Measurements from ENCODE around the gene SCYGR8.
A peak's percentile ranks its signal among the peaks of the same experiment; 100 is the strongest.
"Not testable (repeated sequence)": the region's sequence is repeated elsewhere in the genome, so short reads cannot be mapped to it uniquely, and the experiment has no call there.

SCYGR8 gene, protein sequence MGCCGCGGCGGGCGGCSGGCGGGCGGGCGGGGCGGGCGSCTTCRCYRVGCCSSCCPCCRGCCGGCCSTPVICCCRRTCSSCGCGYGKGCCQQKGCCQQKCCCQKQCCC

DNA sequence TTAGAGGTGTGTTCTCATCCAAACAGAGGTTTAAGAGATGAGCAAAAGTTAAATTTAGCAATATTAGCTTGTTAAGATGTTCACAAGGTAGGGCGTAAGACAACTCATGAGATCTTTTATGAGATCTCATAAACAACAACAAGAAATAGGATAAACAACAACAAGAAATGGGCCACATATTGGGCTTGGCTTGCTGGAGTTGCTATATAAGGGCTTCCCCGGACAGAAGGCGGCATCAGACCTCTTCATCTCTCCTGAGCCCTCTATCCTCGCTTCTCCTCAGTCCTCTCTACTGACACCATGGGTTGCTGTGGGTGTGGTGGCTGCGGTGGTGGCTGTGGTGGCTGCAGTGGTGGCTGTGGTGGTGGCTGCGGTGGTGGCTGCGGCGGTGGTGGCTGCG, at the start of gene SCYGR8:
Gene SCYGR8, plus strand, starts transcription at position 301 of the 400 bp plus-strand sequence. Its CDS starts 0 bp downstream, at position 301.
- DNase-seq = no peak

DNA sequence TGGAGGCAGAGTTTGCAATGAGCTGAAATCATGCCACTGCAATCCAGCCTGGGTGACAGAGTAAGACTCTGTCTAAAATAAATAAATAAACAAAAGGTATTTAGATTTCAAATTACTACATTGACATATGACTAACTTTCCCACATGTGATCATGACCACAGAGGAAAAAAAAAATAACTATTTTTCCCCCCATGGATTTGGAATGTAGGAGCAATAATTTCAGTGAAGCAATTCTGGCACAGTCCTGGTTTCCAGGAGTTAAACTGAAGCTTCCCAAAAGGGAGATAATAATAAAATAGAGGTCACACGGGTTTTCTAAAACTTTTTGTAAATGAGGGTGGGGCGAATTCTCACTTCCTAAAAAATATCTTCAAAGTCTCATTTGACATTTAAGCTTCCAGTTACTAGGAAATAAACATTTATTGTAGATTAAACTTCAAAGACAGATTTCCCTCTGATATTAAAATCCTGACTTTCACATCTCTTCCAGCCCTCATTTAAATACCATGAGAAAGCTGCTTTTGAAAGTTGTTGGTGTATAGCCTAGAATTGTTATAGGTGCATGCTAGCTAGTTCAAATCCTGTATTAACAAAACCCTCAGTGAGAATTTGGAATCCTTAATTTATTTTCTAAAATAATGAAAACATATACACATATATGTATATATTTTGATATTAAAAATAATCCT, 48.6 kb upstream of the SCYGR8 start:
- DNase-seq = no peak

- no peak for DNase-seq
Measured at GRCh38 chr2:227701556-227701955, 44.1 kb upstream of the SCYGR8 start.

DNA sequence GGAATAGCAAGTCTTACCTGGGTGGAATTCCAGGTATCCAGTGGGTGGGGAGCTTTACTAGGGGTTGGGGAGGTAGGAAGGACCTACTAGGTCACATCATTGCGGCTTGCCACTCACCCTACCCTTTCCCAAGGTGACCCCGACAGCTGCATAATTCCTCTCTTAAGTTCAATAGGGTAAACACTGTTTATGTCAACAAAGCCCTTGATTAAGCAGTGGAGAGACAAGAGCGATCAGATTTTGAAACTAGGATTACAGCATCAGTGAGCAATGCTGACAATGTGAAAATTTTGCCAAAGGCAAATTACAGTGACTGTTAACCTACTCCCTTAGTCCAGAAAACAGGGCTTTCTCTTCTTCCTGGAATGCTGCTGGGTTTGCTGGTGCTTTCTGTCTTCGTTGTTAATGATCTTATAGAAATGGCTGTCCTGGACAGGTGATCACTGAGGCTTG, 42.4 kb upstream of the SCYGR8 start:
- no peak for DNase-seq

- no peak for DNase-seq
Measured at GRCh38 chr2:227703961-227704360, 41.7 kb upstream of the SCYGR8 start.

DNA sequence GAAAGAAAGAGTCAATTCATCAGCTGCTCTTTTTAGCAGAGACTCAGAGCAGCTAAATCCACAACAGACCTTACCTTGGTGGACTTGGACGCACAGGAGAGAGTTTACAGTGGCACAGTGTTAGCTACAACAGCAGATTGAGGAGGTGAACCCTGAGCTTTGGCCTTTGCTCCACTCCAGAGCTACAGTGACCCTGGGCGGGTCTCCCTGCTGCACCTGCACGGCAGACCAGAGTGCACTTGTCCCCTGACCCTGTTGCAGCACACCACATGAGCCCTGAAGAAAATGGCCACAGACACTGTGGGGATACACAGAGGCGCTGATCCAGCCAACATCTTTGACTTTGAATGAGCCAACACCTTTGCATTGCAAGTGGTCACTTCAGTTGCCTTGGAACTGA, 38.8 kb upstream of the SCYGR8 start:
- DNase-seq = no peak

- no peak for DNase-seq
Measured at GRCh38 chr2:227707390-227707789, 38.3 kb upstream of the SCYGR8 start.

DNA sequence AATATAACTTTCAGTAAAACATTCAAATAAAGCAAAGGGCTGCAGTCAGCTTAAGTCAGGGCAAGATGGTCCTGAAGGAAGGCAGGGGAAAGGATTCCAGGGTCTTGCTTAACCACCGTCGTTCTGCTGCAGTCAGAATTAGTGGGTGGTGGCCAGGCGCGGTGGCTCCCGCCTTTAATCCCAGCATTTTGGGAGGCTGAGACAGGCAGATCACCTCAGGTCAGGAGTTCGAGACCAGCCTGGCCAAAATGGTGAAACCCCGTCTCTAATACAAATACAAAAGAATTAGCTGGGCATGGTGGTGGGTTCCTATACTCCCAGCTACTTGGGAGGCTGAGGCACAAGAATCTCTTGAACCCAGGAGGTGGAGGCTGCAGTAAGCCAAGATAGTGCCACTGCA, 34.7 kb upstream of the SCYGR8 start:
- DNase-seq = no peak

GRCh38 chr2:227713291-227713690, 32.4 kb upstream of the SCYGR8 start:
- no peak for DNase-seq

- DNase-seq = no peak
Measured at GRCh38 chr2:227716501-227716900, 29.2 kb upstream of the SCYGR8 start.

DNA sequence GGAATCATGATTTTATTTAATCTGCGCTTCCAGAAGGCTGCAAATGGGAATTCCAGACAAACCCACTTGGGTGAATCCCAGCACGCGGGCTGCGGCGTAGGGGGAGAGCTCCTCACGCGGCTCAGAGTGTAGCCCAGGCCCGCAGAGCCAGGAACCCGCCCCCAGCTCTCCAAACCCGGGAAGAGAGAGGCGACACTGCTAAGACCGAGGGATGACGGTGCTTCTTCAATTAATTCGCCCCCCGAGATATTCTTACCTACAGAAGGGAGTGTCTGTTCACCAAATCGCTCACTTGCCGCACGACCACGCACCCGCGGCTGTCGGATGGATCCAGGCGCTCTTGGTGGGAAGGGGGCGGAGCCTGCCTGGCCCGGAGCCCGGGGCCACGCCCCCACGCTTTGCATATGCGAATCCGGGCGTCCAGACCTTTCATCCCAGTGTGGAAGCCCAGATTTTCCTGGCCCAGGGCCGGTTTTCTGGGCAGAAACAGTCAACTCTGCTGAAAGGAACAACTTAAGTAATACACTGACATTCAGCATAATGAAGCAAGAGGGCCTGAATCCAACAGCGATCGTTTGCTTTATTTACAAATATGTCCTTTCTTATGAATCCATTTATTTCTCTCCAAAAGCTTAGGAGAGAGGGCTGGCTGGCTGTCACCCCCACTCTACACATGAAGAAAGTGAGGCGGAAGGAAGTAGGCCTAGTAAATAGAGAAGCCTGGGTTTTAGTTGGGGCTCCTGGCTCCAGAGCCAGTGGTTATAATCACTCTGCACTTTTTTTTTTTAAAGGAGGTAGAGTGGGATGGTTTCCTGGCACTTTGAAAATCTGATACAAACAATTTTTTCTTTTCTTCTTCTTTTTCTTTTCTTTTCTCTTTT, 27.8 kb upstream of the SCYGR8 start, which contains the start of gene SLC19A3:
Gene SLC19A3, minus strand, starts transcription at position 342 of the 881 bp plus-strand sequence. CDS start 15,710 bp downstream, outside the sequence.
- peak in 1 of 2 experiments; percentile 56 for DNase-seq

- no peak for DNase-seq
Measured at GRCh38 chr2:227719641-227720040, 26.1 kb upstream of the SCYGR8 start.

GRCh38 chr2:227720680-227721079, 25.0 kb upstream of the SCYGR8 start:
- no peak for DNase-seq

DNA sequence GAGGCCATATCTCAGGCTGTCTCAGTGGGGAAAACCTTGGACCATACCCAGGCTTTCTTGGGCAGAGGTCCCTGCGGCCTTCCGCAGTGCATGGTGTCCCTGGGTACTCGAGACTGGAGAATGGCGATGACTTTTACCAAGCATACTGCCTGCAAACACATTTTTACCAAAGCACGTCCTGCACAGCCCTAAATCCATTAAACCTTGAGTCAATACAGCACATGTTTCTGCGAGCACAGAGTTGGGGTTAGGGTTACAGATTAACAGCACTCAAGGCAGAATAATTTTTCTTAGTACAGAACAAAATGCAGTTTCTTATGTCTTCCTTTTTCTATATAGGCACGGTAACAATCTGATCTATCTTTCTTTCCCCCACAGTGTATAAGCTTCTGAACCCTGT, 22.9 kb upstream of the SCYGR8 start:
- DNase-seq = not testable (repeated sequence)

DNA sequence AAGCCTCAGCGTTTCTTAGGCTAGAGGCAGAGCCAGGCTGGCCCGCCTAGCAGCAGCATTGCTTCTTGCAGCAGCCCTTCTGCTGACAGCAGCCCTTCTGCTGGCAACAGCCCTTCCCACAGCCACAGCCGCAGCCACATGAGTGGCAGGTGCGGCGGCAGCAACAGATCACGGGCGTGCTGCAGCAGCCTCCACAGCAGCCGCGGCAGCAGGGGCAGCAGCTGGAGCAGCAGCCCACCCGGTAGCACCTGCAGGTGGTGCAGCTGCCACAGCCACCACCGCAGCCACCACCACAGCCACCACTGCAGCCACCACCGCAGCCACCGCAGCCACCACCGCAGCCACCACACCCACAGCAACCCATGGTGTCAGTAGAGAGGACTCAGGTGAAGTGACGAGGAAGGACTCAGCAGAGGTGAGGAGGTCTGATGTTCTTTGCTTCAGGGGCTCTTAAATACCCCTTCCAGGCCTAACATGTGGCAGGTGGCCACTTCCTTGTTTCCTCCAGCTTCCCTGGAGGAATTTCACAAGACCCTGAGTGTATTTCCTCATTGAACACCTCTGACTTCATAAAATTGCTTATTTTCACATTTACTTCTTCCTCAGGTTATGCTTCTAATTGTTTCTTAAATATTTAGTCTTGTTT, 21.2 kb upstream of the SCYGR8 start, which contains the start of gene SCYGR6:
Gene SCYGR6, minus strand, starts transcription at position 364 of the 646 bp plus-strand sequence. Its CDS starts 0 bp downstream, at position 364.
- DNase-seq = no peak

GRCh38 chr2:227728035-227728434, 17.7 kb upstream of the SCYGR8 start, which contains the start of gene SCYGR7:
Gene SCYGR7, plus strand, starts transcription at chr2:227728335. Its CDS starts 0 bp downstream, at chr2:227728335.
- no peak for DNase-seq

GRCh38 chr2:227739351-227739750, 6.3 kb upstream of the SCYGR8 start:
- DNase-seq = no peak

DNA sequence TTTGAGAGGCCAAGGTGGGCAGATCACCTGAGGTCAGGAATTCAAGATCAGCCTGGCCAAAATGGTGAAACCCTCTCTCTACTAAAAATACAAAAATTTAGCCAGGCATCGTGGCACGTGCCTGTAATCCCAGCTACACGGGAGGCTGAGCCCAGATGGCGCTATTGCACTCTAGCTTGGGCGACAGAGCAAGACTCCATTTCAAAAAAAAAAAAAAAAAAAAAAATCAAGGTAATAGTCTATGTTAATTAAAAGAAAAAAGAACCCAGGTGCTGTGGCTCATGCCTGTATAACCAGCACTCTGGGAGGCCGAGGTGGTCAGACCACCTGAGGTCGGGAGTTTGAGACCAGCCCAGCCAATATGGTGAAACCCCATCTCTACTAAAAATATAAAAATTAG, 5.0 kb upstream of the SCYGR8 start:
- DNase-seq = not testable (repeated sequence)

- no peak for DNase-seq
Measured at GRCh38 chr2:227748079-227748478, 2.4 kb downstream of the SCYGR8 start.

DNA sequence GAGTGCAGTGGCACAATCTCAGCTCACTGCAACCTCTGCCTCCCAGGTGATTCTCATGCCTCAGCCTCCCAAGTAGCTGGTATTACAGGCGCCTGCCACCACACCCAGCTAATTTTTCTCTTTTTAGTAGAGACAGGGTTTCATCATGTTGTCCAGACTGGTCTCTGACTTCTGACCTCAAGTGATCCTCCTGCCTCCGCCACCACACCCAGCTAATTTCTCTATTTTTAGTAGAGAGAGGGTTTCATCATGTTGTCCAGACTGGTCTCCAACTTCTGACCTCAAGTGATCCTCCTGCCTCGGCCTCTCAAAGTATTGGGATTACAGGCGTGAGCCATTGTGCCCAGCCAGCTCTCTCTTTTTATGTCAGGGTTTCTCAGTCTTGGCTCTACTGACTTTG, 10.6 kb downstream of the SCYGR8 start:
- not testable (repeated sequence) for DNase-seq

GRCh38 chr2:227759411-227760118, 13.9 kb downstream of the SCYGR8 start:
- no peak for DNase-seq

Data from NCI-H446 (cell line).